Stimulated activated CD8-positive, alpha-beta memory T cell treated with anti-CD3 and anti-CD28 coated beads, Interleukin-2, amount 100 ng/mL, for 1 hour (primary cell): ENCODE measurements around the gene NSUN7.

Experiments used
- DNase-seq, 2 donors: peaks; one replicate each; pipeline ENCODE4 v3.0.0-alpha.2; 2020; ENCODE audit warnings: low read depth in 2 of 2

Gene NSUN7

GRCh38 chr4:40845154-40845835 is 95.5 kb downstream of the NSUN7 start:
- no peak for DNase-seq

DNA sequence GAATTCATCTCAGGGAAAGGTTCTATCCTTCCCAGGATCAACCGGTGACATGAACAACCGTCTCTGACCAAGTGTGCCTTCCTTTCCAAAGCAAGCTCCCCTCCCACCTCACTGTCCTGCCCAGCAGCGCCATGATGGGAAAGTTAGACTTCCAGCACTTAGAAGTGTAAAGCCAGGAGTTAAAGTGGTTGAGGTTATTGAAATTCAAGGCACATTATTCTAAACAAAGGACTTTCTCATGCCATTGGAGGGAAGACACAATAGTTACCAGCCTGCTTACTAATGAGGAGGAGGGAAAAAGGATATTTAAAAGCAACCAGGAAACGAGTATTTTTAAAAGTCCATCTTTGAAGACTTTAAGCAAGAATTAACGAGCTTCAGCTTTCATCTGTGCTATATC is 96.8 kb downstream of the NSUN7 start:
- DNase-seq = no peak

GRCh38 chr4:40848251-40848650 is 98.5 kb downstream of the NSUN7 start:
- DNase-seq = no peak

- DNase-seq = no peak
Measured at GRCh38 chr4:40848940-40849339, 99.2 kb downstream of the NSUN7 start.

GRCh38 chr4:40850496-40850895 is 100.7 kb downstream of the NSUN7 start:
- no peak for DNase-seq

DNA sequence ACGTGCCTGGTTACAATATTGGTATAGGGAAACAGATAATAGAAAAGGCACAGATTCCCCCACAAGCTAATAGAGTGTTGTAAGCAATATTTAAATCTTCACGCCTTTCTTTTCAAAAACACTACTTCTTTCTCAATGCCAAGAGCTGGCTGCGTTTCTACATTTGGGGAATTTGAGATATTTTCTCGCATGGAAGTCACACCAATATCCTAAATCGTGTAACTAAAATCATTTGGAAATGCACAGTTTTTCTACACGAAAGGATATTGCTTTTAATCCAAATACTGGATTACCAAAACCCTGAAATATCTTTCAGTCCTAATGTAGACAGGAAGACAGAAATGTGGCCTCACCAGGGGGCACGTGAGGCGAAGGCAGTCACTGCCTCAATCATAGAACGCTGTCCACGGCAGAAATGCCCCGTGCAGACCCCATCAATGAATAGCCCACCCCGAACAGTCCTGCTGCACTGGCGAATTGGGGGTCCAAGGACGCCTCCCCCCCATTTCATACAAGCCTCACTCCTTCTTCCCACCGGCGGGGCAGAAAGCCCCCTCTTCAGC is 106.6 kb downstream of the NSUN7 start:
- no peak for DNase-seq

- no peak for DNase-seq
Measured at GRCh38 chr4:40856840-40857362, 107.1 kb downstream of the NSUN7 start.

- no peak for DNase-seq
Measured at GRCh38 chr4:40857956-40858355, 108.2 kb downstream of the NSUN7 start.

DNA sequence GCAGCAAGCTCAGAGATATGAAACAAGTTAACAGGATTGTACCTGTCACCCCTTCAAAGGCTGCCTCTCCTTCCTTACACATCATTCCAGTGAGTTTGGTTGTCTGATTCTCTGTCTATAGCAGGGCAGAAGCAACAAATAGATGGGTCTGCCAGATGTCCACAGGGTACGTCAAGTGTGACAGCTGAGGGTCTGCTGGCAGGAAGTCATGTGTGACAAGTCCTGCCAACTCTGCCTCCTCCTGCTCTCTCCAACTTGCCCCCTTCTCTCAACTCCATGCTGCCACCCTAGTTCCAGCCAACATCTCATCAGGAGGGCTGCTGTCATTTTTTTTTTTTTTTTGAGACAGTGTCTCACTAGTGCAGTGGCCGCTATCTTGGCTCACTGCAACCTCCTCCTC is 109.2 kb downstream of the NSUN7 start:
- DNase-seq = no peak
